Omental fat pad (tissue), 4 donors: ENCODE data around the gene CCM2. TPM values are rescaled to one million over a fixed set of nuclear protein-coding genes. Genes with fewer than 3 reads are reported as not detected.

ENCODE experiments used
- ATAC-seq: fragments of 150-250 bp; one replicate; pipeline ENCODE4 v1.9.1; 2016; ENCODE audit warnings: mild to moderate bottlenecking, moderate library complexity; ENCODE audit not compliant: low FRiP score
- DNase-seq: peaks from one replicate; pipeline ENCODE4 v3.0.0-alpha.2; 2019; ENCODE audit warnings: low spot score
- CTCF ChIP-seq, 3 donors: fragments of 450-650 bp; IDR thresholded peaks; one replicate each; pipeline ENCODE4 v1.5.1; 2016 to 2017; ENCODE audit warnings: antibody characterized with exemption in 3 of 3, mild to moderate bottlenecking in 3 of 3, moderate library complexity in 2 of 3
- total RNA-seq, 4 donors: library from RNA; depleted of rRNA; stranded (reverse); fragments of >200 nt; gene quantifications; one replicate each; pipeline ENCODE4 v1.1.0, GENCODE V29; 2016

Gene CCM2
- total RNA-seq, 4 donors from 2014 or later: 40.5 to 61.7 (median 57.6) TPM

- TF ChIP-seq CTCF (IDR thresholded peaks at IDR 0.05): no peak
- no peak for DNase-seq
- ATAC-seq: no peak
Observed at GRCh38 chr7:45103958-45104843, 104.2 kb downstream of the CCM2 start.

GRCh38 chr7:45104844-45105587 lies 105.0 kb downstream of the CCM2 start:
- ATAC-seq (no peak), DNase-seq (no peak)
- no peak for TF ChIP-seq CTCF (IDR thresholded peaks at IDR 0.05)

GRCh38 chr7:45105588-45106188 lies 105.7 kb downstream of the CCM2 start:
- ATAC-seq (no peak), DNase-seq (no peak)
- TF ChIP-seq CTCF (IDR thresholded peaks at IDR 0.05): no peak

GRCh38 chr7:45106820-45107219 lies 106.8 kb downstream of the CCM2 start:
- no peak for TF ChIP-seq CTCF (IDR thresholded peaks at IDR 0.05)

GRCh38 chr7:45107356-45107755 lies 107.4 kb downstream of the CCM2 start:
- no peak for DNase-seq
- no peak for TF ChIP-seq CTCF (IDR thresholded peaks at IDR 0.05)
- ATAC-seq: no peak

More at GRCh38 chr7:45106820-45107219, 106.8 kb downstream of the CCM2 start:
- no peak for DNase-seq
- no peak for ATAC-seq

- DNase-seq (no peak), ATAC-seq (no peak)
- no peak for TF ChIP-seq CTCF (IDR thresholded peaks at IDR 0.05)
Observed at GRCh38 chr7:45108863-45109262, 108.9 kb downstream of the CCM2 start.
